ENCODE data around the gene GALNT16.
A peak's percentile ranks its signal among the peaks of the same experiment; 100 is the strongest.
"Not testable (repeated sequence)": the region's sequence is repeated elsewhere in the genome, so short reads cannot be mapped to it uniquely, and the experiment has no call there.

The GALNT16 gene

DNA sequence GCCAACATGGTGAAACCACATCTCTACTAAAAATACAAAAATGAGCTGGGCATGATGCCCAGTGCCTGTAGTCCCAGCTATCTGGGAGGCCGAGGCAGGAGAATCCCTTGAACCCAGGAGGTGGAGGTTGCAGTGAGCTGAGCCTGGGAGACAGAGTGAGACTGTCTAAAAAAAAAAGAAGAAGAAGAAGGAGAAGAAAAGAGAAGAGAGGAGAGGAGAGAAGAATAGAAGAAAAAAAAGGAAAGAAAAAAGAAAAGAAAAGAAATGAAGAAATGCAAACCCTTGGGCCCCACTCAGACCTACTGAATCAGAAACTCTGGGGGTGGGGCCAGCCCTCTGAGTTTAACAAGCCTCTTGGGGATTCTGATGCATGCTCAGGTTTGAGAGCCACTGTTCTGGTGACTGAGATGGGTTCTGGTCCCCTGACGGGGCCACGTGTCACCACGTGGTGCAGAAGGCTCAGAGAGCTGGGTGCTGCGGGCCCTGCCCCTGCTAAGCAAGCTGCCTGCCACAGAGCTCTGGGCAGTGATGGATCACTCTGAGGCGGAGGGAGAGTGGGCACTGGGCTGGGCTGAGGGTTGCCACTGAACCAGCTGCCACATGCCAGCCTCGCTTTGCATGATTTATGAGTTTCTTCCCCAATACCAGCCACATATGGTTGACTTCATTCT is 100.6 kb downstream of the GALNT16 start:
- no peak for DNase-seq

DNA sequence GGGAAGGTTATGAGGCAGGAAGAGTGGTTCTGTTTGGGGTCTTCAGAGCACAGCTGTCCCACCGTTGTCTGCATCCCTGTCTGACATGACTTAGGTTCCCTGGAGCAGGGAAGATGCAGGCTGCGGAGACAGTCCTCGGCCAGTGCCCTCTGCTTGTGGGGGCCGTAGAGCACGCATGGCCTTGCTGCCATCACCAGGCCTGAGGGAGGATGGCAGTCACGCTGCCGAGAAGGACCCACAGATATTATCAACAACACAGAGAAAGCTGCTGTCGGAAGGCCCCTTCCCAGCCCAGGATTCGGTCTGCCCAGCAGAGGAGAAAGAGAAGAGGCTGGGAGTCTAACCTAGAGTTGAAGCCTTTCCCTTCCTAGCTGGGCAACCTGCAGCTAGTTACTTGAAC is 103.1 kb downstream of the GALNT16 start:
- peak in 31 of 56 donors; percentile 9 to 64 (median 30) for DNase-seq

DNA sequence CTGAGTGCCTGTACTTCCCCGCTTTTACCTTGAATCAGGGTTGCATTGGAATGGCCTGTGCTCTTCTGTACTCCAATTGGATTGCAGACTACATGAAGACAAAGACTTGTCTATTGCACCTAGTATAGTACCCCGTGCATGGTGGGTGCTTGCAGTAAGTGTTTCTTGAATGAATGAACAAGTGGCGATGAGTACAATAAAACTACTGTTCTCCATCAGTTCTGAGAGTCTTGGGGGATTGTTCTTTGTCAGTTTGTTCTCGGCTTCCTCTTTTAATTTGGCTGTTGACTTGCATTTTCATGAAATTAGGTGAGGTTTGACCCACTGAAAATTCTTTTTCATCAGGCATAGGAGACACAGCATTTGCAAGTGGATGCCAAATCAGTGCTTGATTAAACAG is 104.0 kb downstream of the GALNT16 start:
- DNase-seq: no peak

DNA sequence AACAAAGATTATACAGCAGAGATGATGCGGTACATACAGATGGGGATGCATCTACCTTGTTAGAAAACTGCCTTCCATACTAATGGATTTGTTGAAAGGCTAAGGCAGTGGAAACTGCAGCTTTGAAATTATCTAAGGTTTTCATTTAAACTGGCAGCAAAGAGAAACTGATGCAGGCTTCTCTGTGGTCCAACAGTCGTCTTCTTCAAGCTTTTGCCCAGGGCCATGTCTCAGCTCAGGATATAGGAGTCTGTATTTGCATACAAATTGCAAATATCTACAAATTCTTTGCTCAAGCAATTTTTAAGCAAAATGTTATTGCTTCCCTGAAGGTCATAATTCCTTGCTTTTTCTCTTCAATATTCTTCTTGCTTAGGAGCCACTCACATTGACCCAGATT is 104.4 kb downstream of the GALNT16 start:
- no peak for DNase-seq

DNA sequence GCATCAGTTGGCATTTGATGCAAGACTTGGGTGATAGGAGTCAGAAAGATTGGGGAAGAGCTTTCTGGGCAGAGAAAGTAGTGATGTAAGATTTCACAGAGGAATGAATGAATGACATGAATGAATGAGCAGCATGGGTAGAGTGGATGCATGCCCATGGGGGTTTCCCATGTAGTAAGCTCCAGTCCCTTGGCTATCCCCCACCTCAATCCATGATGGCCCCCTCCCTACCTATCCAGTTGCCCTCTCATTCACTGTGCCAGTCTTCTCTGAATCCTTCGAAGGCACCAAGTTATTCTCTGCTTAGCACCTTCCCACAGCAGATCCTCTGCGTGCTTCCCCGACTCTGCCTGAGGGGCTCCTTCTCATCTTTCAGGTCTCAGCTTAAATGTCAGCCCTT is 106.1 kb downstream of the GALNT16 start:
- DNase-seq: no peak

DNA sequence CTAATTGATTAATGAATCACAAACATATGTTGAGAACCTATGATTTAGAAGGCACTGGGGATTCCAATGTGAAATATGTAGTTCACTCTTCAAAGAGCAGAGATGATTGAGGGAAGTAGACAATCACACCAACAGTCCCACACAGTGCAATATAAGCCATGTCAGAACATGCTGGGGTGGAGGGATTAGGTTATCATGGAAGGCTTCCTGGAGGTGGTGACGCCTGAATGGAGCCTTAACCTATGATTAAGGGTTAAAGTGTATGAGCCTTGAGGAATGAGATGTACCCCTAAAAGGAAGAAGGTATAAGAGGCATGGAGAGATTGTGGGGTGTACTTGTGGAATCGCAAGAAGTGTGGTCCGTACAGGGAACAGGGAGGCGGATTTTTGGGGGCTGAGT is 106.8 kb downstream of the GALNT16 start:
- DNase-seq: no peak

DNA sequence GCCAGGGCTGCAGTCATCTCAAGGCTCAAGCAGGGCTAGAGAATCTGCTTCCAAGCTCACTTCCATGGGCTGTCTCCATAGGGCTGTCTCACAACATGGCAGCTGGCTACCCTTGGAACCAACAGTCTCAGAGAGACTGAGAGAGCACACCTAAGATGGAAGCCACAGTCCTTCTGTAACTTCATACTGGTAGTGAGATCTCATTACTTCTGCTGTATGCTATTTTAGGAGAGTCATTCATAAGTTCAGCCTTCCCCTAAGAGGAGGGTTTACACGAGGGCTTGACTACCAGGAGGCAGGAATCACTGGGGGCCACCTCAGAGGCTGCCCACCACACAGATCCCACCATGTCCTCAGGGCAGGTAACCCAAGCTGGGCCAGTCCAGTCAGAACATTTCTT is 108.4 kb downstream of the GALNT16 start:
- no peak for DNase-seq

DNA sequence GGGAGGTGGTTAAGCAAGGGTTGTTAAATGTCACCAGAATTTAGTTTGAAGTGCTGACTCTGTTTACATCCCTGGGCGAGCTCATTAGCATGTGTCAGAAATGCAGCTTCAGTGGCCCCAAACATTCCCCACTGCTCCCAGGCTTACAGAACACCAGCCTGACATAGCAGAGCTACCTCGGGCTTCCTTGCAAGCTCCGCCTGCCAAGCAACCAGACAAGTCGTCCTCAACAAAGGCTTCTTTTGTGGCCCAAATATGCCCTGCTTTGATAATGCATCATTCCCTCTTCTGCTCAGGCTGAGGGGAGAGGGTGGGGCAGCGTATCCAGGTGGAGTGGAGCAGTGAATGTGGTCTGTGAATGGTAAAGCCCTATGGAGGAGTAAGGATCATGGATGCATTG is 110.1 kb downstream of the GALNT16 start:
- no peak for DNase-seq

DNA sequence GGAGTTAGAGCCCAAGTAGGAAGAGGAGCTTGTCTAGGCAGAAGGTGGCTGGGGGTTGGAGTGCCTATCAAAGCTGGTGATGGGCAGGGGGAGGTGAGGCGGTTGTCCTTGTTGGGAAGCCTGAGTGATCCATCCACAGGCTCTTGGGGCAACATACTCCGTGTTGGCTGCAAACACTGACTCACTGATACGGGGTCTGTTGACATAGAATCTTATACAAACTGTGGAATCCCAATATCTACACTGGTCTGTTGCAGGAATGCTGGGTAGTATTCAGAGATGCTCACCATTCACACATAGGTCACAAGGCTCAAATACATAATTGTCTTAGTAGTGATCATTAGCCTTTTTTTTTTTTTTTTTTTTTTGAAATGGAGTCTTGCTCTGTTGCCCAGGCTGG is 112.2 kb downstream of the GALNT16 start:
- DNase-seq: no peak

DNA sequence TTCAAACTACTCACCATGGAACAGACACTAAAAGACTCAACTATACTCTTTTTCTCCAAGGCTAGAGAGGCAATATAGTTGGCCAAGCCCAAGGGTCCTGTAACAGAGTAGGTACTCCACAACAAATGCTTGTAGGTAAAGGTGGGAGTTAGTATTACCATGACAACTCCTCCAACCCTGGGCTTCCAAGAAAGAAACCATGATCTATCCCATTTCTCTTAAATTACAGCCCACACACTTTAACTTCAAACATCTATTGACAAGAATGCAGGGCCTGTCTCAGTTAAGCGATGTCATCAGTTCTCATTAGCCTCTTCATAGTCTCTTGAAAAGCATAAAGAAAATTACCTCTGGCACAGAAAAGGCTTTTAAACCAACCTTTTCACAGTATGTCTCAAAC is 113.1 kb downstream of the GALNT16 start:
- DNase-seq: no peak

DNA sequence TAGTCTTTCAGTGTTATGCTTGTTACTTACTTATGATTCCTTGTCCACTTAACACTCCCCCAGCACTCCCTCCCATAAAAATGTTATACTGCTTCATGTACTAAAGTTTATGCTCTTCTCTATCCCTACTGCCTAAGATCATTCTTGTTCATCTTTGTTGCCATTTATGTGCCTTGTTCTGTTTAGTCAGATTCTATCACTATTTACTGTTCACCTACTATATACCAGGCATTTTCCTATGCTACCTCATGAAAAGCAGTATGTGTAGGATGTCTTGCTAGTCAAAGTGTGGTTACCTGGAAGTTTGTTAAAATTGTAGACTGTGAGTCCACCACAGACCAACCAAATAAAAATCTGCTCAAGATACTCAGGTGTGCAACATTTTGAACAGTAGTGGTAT is 114.3 kb downstream of the GALNT16 start:
- DNase-seq: no peak

DNA sequence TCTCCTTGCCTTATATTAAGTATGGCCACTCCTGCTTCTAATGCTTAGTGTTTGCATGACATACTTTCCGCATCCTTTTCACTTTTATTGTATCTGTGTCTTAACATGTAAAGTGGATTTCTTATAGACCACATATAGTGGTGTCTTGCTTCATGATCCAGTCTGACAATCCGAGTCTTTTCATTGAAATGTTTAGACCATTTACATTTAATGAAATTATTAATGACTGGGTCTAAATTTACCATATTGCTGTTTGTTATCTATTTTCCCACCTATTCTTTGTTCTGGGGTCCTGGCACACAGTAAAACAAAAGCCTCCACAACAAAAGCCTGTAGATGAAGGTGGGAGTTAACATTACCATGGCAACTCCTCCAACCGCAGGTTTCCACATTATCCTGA is 115.2 kb downstream of the GALNT16 start:
- no peak for DNase-seq

DNA sequence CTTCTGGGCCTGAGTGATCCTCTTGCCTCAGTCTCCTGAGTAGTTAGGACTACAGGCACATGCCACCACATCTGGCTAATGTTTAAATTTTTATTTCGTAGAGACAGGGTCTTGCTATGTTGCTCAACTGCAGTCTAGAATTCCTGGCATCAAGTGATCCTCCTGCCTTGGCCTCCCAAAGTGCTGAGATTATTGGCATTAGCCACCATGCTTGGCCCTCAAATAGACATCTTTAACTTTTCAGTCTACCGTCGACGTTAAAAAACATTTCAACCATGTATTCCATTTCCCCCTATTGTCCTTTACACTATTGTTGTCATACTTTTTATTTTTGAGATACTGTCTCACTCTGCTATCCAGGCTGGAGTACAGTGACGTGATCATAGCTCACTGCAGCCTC is 115.8 kb downstream of the GALNT16 start:
- DNase-seq: no peak

DNA sequence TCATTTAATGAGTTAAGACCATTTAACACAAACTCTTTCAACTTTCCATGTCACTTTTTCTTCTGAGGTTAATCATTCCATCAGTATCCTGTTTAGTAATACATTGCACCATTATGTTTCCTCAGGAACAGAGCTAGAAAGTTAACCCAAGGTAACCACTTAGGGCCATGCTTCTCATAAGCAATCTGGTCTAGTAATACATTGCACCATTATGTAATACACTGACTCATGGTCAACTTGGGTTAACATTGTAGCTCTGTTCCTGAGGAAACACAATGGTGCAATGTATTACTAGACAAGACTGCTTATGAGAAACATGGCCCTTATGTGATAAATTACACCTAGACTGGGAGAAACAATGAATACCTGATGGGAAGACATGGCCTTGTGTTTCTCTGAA is 116.5 kb downstream of the GALNT16 start:
- no peak for DNase-seq

DNA sequence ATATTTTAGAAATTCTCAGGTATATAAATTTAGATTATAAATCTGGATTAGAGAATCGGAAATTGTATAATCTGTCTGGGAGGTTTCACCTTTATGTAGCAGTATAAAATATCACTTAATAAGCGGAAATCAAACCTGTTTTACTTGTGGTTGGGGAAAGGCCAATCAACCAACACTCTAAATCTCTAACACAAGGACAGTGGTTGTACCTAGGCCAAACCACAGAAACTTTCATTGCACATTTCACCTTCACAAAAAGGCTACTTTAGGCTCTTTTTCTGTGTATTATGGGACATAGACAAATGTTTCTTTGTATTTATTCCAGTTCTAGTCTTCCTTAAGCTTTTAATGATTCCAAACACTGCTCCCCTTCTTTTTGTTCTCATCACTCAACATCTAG is 118.3 kb downstream of the GALNT16 start:
- no peak for DNase-seq

DNA sequence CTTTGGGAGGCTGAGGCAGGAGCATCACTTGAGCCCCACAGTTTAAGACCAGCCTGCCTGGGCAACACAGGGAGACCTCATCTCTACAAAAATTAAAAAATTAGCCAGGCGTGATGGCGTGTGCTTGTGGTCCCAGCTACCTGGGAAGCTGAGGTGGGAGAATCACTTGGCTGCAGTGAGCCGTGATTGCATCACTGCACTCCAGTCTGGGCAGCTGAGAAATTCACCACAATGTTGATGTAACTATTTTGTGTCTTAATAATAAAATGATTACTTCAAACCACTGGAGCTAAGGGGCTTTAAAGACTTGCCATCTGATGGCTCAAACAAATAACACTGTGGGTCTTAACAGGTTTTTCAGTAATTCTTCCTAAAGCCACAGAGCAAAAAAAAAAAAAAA is 127.4 kb downstream of the GALNT16 start:
- DNase-seq: no peak

DNA sequence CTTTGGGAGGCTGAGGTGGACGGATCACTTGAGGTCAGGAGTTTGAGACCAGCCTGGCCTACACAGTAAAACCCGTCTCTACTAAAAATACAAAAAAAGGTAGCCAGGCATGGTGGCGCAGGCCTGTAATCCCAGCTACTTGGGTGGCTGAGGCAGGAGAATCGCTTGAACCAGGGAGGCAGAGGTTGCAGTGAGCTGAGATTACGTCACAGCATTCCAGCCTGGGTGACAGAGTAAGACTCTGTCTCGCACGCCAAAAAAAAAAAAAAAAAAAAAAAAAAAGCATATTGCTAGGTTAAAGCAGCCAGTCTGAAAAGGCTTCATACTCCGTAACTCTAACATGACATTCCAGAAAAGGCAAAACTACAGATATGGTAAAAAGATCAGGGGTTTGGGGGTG is 131.4 kb downstream of the GALNT16 start:
- DNase-seq: not testable (repeated sequence)

DNA sequence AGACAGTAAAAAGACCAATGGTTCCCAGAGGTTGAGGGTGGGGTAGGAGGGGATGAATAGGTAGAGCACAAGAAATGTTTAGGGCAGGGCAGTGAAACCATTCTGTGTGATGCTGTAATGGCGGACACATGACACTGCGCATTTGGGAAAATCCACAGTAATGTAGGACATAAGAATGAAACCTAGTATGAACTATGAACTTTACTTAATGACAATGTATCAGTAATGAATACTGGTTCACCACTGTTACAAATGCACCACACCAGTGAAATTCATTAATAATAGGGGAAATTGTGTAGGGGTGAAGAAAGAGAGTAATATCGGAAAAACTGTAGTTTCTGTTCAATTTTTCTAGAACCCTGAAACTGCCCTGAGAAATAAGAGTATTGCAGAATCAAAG is 132.5 kb downstream of the GALNT16 start:
- DNase-seq: no peak

DNA sequence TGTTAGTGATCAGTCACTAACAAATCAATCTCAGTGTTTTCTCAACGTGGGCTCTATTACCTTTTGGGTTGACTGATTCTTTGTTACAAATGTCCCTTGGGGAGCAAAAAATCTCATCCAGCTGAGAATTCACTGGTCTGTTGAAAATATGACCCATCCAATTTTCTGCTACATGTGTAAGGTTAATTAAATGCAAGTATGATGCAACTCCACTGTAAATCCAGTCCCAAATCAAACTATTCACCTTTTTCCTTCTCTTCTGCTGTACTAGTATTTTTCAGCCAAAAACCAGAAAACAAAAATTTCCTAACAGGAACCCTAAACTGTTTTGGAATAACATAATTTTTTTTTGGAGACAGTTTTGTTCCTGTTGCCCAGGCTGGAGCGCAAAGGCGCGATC is 136.0 kb downstream of the GALNT16 start:
- no peak for DNase-seq

DNA sequence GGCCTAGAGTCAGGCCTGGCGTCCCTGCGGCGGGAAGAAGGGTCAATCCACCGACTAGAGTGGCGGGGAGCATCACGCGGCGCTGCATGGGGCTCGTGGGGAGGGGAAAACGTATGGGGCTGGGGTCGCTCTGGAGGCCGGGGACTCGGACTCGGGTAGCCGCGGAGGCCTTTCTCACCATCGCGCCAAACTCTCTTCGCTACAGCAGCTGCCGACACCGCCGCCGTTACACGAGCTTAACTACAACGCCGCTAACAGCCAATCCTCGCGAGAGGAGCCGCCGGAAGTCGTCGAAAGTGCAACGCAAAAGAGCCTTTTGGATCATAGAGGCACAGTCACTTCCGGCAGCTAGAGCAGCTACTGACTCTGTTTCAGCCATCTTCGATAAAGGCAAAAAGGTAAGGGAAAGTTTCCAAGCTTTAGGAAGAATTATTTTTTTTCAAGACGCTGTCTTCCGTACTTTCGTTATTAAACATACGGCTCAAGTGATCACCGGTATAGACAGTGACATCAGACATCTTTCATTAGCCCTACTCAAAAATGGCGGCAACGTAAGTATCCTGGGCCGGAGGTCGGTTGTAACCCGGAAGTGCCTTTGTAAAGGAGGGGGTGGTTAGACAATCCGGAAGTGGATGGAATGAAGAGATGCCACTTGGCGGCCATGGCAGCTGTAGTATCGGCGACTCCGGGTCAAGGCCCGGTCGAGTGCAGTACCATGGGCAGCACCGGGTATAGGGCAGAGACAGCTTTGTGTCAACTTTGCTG is 138.3 kb downstream of the GALNT16 start, which contains the start of the genes ERH and SLC39A9:
Gene ERH (minus strand): TSS at position 247 of the 765 bp plus-strand sequence. CDS start 66 bp downstream, at position 181.
Gene SLC39A9 (plus strand): TSS at position 640 of the 765 bp plus-strand sequence. CDS start 678 bp downstream, outside the sequence.
- peak; percentile 44 to 97 (median 92) for DNase-seq

DNA sequence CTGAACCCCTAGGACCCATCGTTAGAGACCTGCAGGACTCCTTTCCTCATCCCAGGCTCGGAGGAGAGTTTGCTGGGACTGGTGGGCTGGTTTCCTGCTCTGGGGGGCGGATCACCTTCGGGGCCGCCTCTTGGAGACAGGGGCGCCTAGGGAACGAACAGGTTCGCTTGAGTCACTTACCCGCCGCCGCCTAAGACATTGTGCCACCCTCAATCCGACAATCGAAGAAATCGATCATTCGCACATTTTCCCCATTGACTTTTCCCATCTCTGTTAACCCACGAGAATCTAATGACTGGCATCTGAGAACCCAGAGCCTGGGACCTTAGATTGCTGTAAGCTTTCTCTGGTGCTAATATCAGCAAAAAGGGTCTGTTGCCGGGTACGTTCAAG is 138.9 kb downstream of the GALNT16 start:
- DNase-seq: no peak

DNA sequence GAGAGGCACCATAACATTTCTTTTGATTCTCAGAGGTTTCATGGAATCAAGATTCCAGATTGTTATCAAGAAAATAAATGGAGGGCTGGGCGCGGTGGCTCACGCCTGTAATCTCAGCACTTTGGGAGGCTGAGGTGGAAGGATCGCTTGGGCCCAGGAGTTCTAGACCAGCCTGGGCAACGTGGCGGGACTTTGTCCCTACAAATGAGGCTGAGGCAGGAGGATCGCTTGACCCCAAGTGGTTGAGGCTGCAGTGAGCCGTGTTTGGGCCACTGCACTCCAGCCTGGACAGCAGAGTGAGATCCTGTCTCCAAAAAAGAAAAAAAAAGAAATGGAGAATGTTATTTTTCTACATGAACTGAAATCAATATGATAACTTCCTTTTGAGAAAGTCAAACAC is 139.8 kb downstream of the GALNT16 start:
- DNase-seq: no peak

DNA sequence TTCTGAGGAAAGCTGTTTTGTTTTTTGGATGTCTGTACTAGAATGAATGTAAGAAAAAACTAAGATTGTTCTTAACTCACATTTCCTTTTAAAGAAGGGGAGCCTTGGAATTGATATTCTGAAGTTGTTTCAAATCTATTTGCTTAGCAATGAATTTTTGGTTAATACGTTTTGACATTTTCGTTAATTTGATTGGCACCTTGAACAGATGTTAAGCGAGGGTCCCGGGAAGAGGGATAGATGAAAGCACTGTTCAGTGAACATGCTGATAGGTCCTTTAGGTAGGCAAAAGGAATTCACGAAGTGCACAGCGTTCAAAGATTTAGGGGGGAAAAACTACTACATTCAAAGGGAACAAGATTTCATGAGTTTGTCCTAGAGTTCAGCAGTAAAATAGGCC is 140.2 kb downstream of the GALNT16 start:
- no peak for DNase-seq
